ENCODE data around the gene AMH. TPM values are rescaled to one million over a fixed set of nuclear protein-coding genes. Genes with fewer than 3 reads are reported as not detected.

AMH gene
- polyA plus RNA-seq, 1 of the 3 experiments (the other 2 are of a cell fraction): 18.1 TPM

GRCh38 chr19:2289714-2290435 lies 40.8 kb downstream of the AMH start:
- Histone ChIP-seq H3K9ac (no peak overlapping the region), H2AFZ (ENCODE audit: low read depth) (no peak overlapping the region), H3K4me2 (peak overlapping the region; percentile 66; the same call in 1 of the 2 replicates), H3K9me3 (no peaks in the 10 kb centered on the region), H3K36me3 (replicated peaks in 1 of 2; ENCODE audit: control insufficient read depth in 1 of 2, insufficient read depth in 2 of 2, low read length in 1 of 2) (no peaks in the 10 kb centered on the region), H3K9me2 (no peaks in the 10 kb centered on the region), H3F3A (replicated peaks; ENCODE audit: insufficient read depth) (peaks cover 17% of the 10 kb centered on the region), H3K4me1 (ENCODE audit: control insufficient read depth in 1 of 2, insufficient read depth in 2 of 2, low read depth in 1 of 2, low read length in 1 of 2) (peaks cover under 1 to 16% of the 10 kb centered on the region in 2 experiments; a peak in 1 of 4 replicates), H4K20me1 (ENCODE audit: insufficient read depth) (peaks cover 16% of the 10 kb centered on the region; the same call in 1 of the 2 replicates), H3K27ac (ENCODE audit: low read depth in 2 of 2, low read length in 1 of 2) (no peak overlapping the region), H3K79me2 (ENCODE audit: insufficient read depth) (no peaks in the 10 kb centered on the region), H3K4me3 (ENCODE audit: low read depth in 2 of 2, low read length in 1 of 2) (no peak overlapping the region), H3K27me3 (ENCODE audit: insufficient read depth) (peaks cover 37% of the 10 kb centered on the region)
- ChIA-PET POLR2A (interaction anchor here (1.6 kb wide), 1 partner anchor 19 kb away, joined by 3 read pairs; no protein-coding TSS in a partner anchor), CTCF (interaction anchor here (1.3 to 3.3 kb wide), 6 partner anchors 12 to 37 kb away, joined by 3 to 33 read pairs (median 14); no protein-coding TSS in a partner anchor)
- 3% methylated on average over 26 of the region's 74 CpGs for WGBS (ENCODE audit: low lambda C conversion rate)
- TF ChIP-seq GATA2 (CRISPR knock-in tag; IDR thresholded peaks at IDR 0.05): no peak
- TF ChIP-seq RCOR1 (IDR thresholded peaks at IDR 0.05; ENCODE audit: low read length): no peak
- TF ChIP-seq MAX (IDR thresholded peaks at IDR 0.05; ENCODE audit: low read depth): no peak
- TF ChIP-seq MEF2A (IDR thresholded peaks at IDR 0.05; ENCODE audit: borderline replicate concordance, low read depth): no peak
- TF ChIP-seq SIN3A (IDR thresholded peaks at IDR 0.05; ENCODE audit: borderline replicate concordance, low read depth, low read length): no peak
- DNase-seq: no peak

GRCh38 chr19:2290441-2291184 lies 41.5 kb downstream of the AMH start:
- H3K9ac ChIP-seq: no peak overlapping the region
- POLR2A ChIA-PET: interaction anchor here (0.8 to 1.0 kb wide), 3 partner anchors 9 to 21 kb away, joined by 3 to 4 read pairs (median 3); partner anchors contain the start of gene PEAK3
- CTCF ChIA-PET: interaction anchor here (0.6 to 3.3 kb wide), 10 partner anchors 8 to 314 kb away, joined by 3 to 21 read pairs (median 6); partner anchors contain the start of gene LINGO3
- peaks cover 37% of the 10 kb centered on the region for H3K27me3 ChIP-seq (ENCODE audit: insufficient read depth)
- H3K27ac ChIP-seq (ENCODE audit: low read depth in 2 of 2, low read length in 1 of 2): no peak overlapping the region
- no peaks in the 10 kb centered on the region for H3K9me3 ChIP-seq
- H2AFZ ChIP-seq (ENCODE audit: low read depth): no peak overlapping the region
- H3F3A ChIP-seq (replicated peaks; ENCODE audit: insufficient read depth): peaks cover 24% of the 10 kb centered on the region
- H3K4me1 ChIP-seq (ENCODE audit: control insufficient read depth in 1 of 2, insufficient read depth in 2 of 2, low read depth in 1 of 2, low read length in 1 of 2): peaks cover 4 to 22% of the 10 kb centered on the region in 2 experiments; a peak in 1 of 4 replicates
- TF ChIP-seq MEF2A (IDR thresholded peaks at IDR 0.05; ENCODE audit: borderline replicate concordance, low read depth) (no peak), EZH2phosphoT487 (IDR thresholded peaks at IDR 0.05; ENCODE audit: borderline replicate concordance, low read depth) (no peak)
- no peak overlapping the region for H3K4me3 ChIP-seq (ENCODE audit: low read depth in 2 of 2, low read length in 1 of 2)
- no peaks in the 10 kb centered on the region for H3K9me2 ChIP-seq
- peaks cover 16% of the 10 kb centered on the region; the same call in 1 of the 2 replicates for H4K20me1 ChIP-seq (ENCODE audit: insufficient read depth)
- no peaks in the 10 kb centered on the region for H3K79me2 ChIP-seq (ENCODE audit: insufficient read depth)
- no peak for DNase-seq
- WGBS (ENCODE audit: low lambda C conversion rate): 13% methylated on average over 10 of the region's 82 CpGs
- H3K36me3 ChIP-seq (replicated peaks in 1 of 2; ENCODE audit: control insufficient read depth in 1 of 2, insufficient read depth in 2 of 2, low read length in 1 of 2): no peaks in the 10 kb centered on the region
- H3K4me2 ChIP-seq: peak overlapping the region; percentile 66; the same call in 1 of the 2 replicates
